GM19099 (cell line): ENCODE measurements around the gene UNC5CL.

ENCODE experiments used
- POLR2A ChIP-seq: IDR thresholded peaks from 3 replicates; pipeline ENCODE4 v1.6.1; 2011; ENCODE audit warnings: low read depth; ENCODE audit not compliant: insufficient read length; ENCODE audit errors: extremely low read depth

The UNC5CL gene

GRCh38 chr6:41072836-41073202 is 33.8 kb upstream of the UNC5CL start, which contains the start of gene NFYA:
NFYA (plus strand) TSS chr6:41072974; CDS start chr6:41079090, 6,116 bp downstream.
- no peak for TF ChIP-seq POLR2A

- peak; percentile 50 for TF ChIP-seq POLR2A
These were observed 33.2 kb upstream of the UNC5CL start, which contains the start of gene OARD1 for GRCh38 chr6:41071923-41072835. OARD1 (minus strand) TSS chr6:41072356; CDS start chr6:41071634, 722 bp downstream.

DNA sequence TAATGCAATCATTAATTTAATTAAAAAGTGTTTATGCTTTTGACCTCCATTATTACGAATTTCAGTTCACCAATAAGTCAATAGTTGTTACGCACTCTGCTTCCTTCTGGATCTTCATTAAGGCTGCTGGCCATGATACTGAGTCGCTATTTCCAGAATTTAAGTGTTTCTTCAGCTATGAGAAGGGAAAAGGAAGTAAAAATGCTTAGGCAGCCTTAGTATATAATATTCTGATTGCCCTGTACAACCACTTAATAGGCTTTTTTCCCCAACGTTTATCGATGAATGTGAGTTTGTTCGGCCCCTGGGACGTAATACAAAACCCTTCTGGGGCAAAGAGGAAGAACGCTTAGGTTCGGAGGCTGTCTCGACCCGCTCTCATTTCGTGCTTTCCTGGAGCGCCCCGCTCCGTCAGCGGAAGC is 32.5 kb upstream of the UNC5CL start:
- peak; percentile 67 for TF ChIP-seq POLR2A

DNA sequence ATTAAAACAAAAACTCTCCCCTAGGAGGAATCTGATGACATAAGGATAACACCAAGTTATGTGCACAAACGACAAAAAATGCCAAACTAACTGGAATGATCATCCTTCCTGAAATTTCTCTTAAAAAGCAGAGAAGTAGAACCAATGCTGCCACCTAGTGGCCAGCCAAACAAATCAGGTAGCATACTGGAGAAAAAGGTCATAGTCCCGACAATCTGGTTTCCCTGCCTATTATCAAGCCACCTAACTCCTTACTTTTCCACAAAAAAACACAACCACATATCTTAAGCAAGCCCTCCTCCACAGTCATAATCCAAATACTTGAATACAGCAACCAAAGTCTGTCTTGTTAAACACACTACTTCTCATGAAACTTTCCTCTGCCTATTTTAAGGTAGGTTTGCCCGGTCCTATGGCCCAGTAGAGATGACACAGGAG is 27.9 kb upstream of the UNC5CL start:
- TF ChIP-seq POLR2A: no peak

- TF ChIP-seq POLR2A: no peak
These were observed 26.6 kb upstream of the UNC5CL start for GRCh38 chr6:41065550-41066026.

GRCh38 chr6:41064841-41065240 is 25.8 kb upstream of the UNC5CL start:
- TF ChIP-seq POLR2A: no peak

- no peak for TF ChIP-seq POLR2A
These were observed 24.9 kb upstream of the UNC5CL start for GRCh38 chr6:41063884-41064285.

GRCh38 chr6:41062056-41062455 is 23.0 kb upstream of the UNC5CL start:
- no peak for TF ChIP-seq POLR2A

GRCh38 chr6:41061196-41061726 is 22.2 kb upstream of the UNC5CL start:
- TF ChIP-seq POLR2A: no peak

GRCh38 chr6:41059556-41059955 is 20.5 kb upstream of the UNC5CL start:
- no peak for TF ChIP-seq POLR2A

- no peak for TF ChIP-seq POLR2A
These were observed 19.8 kb upstream of the UNC5CL start for GRCh38 chr6:41058783-41059181.

GRCh38 chr6:41056768-41057490 is 17.9 kb upstream of the UNC5CL start:
- TF ChIP-seq POLR2A: no peak

DNA sequence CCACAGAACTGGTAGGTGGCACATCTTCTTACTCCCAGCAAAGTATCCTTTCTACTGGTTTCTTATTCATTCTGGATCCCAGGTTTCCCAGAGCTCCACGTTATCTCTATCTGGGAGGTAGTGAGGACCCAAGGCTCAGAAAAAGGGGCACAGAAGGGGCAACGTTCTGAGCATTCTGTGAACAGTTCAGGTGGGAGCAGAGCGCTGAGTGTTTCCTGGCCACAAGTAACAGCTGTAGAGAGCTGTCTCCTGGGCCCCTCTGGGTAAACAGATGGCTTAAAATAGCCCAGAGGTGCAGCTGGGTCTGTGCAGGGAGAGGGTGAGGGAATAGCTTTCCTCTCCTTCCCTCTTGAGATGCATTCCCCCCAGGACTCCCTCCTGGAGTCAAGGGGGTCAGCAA is 16.1 kb upstream of the UNC5CL start:
- TF ChIP-seq POLR2A: no peak

DNA sequence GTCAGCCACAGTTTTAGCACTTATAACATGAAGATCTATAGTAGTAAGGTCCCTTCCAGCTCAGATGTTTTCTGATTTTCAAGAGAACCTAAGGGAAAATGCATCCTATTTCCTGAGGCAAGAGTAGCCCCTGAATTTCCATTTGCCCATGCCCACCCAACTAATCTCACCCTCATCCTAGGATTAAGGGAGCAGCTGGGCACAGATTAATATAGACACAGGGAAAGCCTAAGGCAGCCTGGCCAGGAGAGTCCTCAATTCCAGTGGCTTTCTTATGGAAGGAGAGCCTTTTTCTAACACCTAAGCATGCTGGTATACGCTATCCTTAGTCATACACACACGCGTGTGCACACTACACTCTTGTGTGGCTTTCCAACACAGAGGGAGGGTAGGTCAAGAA is 15.5 kb upstream of the UNC5CL start:
- no peak for TF ChIP-seq POLR2A

DNA sequence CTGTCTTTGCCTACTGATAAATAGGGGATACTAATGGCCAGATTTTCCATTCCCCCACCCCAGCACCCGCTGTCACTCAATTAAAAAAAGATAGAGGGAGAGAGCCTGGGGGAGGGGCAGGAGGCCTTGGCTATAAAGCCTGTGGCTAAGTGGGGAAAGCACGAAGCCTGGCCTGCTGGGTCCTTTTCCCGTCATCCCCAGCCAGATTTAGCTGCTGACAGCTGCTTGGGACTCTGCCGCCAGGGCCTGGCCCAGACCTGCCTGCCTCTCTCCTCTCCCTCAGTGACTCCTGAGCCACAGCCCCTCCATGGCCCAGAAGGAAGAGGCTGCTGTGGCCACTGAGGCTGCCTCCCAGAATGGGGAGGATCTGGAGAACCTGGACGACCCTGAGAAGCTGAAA is 14.0 kb upstream of the UNC5CL start, which contains the start of gene APOBEC2:
Gene APOBEC2, plus strand, starts transcription at position 162 of the 400 bp plus-strand sequence. Its CDS starts 146 bp downstream, at position 308.
- no peak for TF ChIP-seq POLR2A
